DOHH2 (cell line): Measurements from ENCODE around the gene MAGI1.

Source experiments
- H3F3A ChIP-seq: fragments of 200-600 bp; sonication (generic), shearing (Covaris generic); 2 replicates; pipeline ENCODE4 v1.6.0; 2016; ENCODE audit warnings: antibody characterized with exemption, mild to moderate bottlenecking; ENCODE audit not compliant: control insufficient read depth, insufficient read depth
- H3K27ac ChIP-seq: fragments of 200-600 bp; sonication (generic); 2 replicates; pipeline ENCODE4 v1.5.1; 2014; ENCODE audit warnings: low read depth, mild to moderate bottlenecking, low read length, moderate library complexity
- H3K27me3 ChIP-seq: fragments of 200-600 bp; sonication (generic); 2 replicates; pipeline ENCODE4 v1.6.1; 2014; ENCODE audit warnings: mild to moderate bottlenecking, low read length, mixed read lengths; ENCODE audit not compliant: control insufficient read depth
- H3K36me3 ChIP-seq: fragments of 200-600 bp; sonication (generic); 2 replicates; pipeline ENCODE4 v1.6.1; 2014; ENCODE audit warnings: mild to moderate bottlenecking, low read length, moderate library complexity, mixed read lengths; ENCODE audit not compliant: control insufficient read depth
- H3K4me1 ChIP-seq: fragments of 200-600 bp; sonication (generic); 2 replicates; pipeline ENCODE4 v1.6.1; 2014; ENCODE audit warnings: mild to moderate bottlenecking, low read length, mixed read lengths; ENCODE audit not compliant: control insufficient read depth
- H3K4me2 ChIP-seq: fragments of 200-600 bp; sonication (generic); 2 replicates; pipeline ENCODE4 v1.6.0; 2014; ENCODE audit warnings: mild to moderate bottlenecking, low read length, moderate library complexity
- H3K4me3 ChIP-seq: fragments of 200-600 bp; sonication (generic); 2 replicates; pipeline ENCODE4 v1.5.1; 2014; ENCODE audit warnings: mild to moderate bottlenecking, low read length, mixed read lengths
- H3K79me2 ChIP-seq: fragments of 200-600 bp; sonication (generic); 2 replicates; pipeline ENCODE4 v1.6.1; 2014; ENCODE audit warnings: mild to moderate bottlenecking, low read length, mixed read lengths; ENCODE audit not compliant: control insufficient read depth
- H3K9me2 ChIP-seq: fragments of 200-600 bp; sonication (generic); replicated peaks from 2 replicates; pipeline ENCODE4 v1.6.1; 2014; ENCODE audit warnings: mild to moderate bottlenecking, low read length, mixed read lengths; ENCODE audit not compliant: control insufficient read depth
- H3K9me3 ChIP-seq: fragments of 200-600 bp; sonication (generic); 2 replicates; pipeline ENCODE4 v1.6.1; 2014; ENCODE audit warnings: antibody characterized with exemption, low read length, mixed read lengths; ENCODE audit not compliant: control insufficient read depth, insufficient read depth
- H4K20me1 ChIP-seq: fragments of 200-600 bp; sonication (generic); 2 replicates; pipeline ENCODE4 v1.6.0; 2014; ENCODE audit warnings: low read depth, mild to moderate bottlenecking, antibody characterized with exemption, low read length, moderate library complexity; ENCODE audit not compliant: control insufficient read depth, insufficient read depth
- CTCF ChIP-seq: fragments of 200-600 bp; sonication (generic); IDR thresholded peaks from one replicate; pipeline ENCODE4 v1.5.1; 2014; ENCODE audit warnings: antibody characterized with exemption, mild to moderate bottlenecking, low read depth, low read length; ENCODE audit not compliant: poor library complexity, severe bottlenecking
- EZH2phosphoT487 ChIP-seq: fragments of 200-600 bp; sonication (generic); IDR thresholded peaks from 2 replicates; pipeline ENCODE4 v1.6.1; 2017; ENCODE audit warnings: borderline replicate concordance, mild to moderate bottlenecking, antibody characterized with exemption, low read length, moderate library complexity, mixed read lengths

Gene MAGI1

GRCh38 chr3:65483011-65483410, 555.7 kb downstream of the MAGI1 start:
- Histone ChIP-seq H3K4me3 (no peak overlapping the region), H3K79me2 (no peaks in the 10 kb centered on the region), H3K4me1 (no peaks in the 10 kb centered on the region), H3K36me3 (no peaks in the 10 kb centered on the region), H3K27ac (no peak overlapping the region), H3K27me3 (no peaks in the 10 kb centered on the region), H3F3A (no peaks in the 10 kb centered on the region), H3K9me3 (no peaks in the 10 kb centered on the region), H3K4me2 (no peak overlapping the region), H3K9me2 (no peaks in the 10 kb centered on the region), H4K20me1 (no peaks in the 10 kb centered on the region)
- TF ChIP-seq CTCF (no peak), EZH2phosphoT487 (no peak)

- H3K27ac ChIP-seq: no peak overlapping the region
- H3K4me2 ChIP-seq: no peak overlapping the region
- no peaks in the 10 kb centered on the region for H4K20me1 ChIP-seq
- H3K36me3 ChIP-seq: no peaks in the 10 kb centered on the region
- TF ChIP-seq CTCF: no peak
- no peak for TF ChIP-seq EZH2phosphoT487
- H3K4me3 ChIP-seq: no peak overlapping the region
- no peaks in the 10 kb centered on the region for H3K79me2 ChIP-seq
- H3K4me1 ChIP-seq: no peaks in the 10 kb centered on the region
- no peaks in the 10 kb centered on the region for H3K9me3 ChIP-seq
- H3F3A ChIP-seq: no peaks in the 10 kb centered on the region
- H3K9me2 ChIP-seq: no peaks in the 10 kb centered on the region
- no peaks in the 10 kb centered on the region for H3K27me3 ChIP-seq
These were observed 557.6 kb downstream of the MAGI1 start for GRCh38 chr3:65481085-65481484.

GRCh38 chr3:65479990-65480389, 558.7 kb downstream of the MAGI1 start:
- no peaks in the 10 kb centered on the region for H3K36me3 ChIP-seq
- no peak overlapping the region for H3K4me2 ChIP-seq
- H3K9me2 ChIP-seq: no peaks in the 10 kb centered on the region
- H3K4me1 ChIP-seq: no peaks in the 10 kb centered on the region
- H3K79me2 ChIP-seq: no peaks in the 10 kb centered on the region
- no peak overlapping the region for H3K4me3 ChIP-seq
- TF ChIP-seq EZH2phosphoT487 (no peak), CTCF (no peak)
- H3K27ac ChIP-seq: no peak overlapping the region
- no peaks in the 10 kb centered on the region for H3K27me3 ChIP-seq
- no peaks in the 10 kb centered on the region for H3K9me3 ChIP-seq
- H4K20me1 ChIP-seq: no peaks in the 10 kb centered on the region
- no peaks in the 10 kb centered on the region for H3F3A ChIP-seq
